GM19397 (cell line): ENCODE measurements around the gene STXBP4.

Source experiments
- ATAC-seq: cut with Tn5 transposase; IDR thresholded peaks from one replicate; pipeline ENCODE4 v1.9.1; 2021; ENCODE audit warnings: mild to moderate bottlenecking, moderate library complexity; ENCODE audit not compliant: unreplicated experiment

The STXBP4 gene

GRCh38 chr17:55216888-55217287, 248.3 kb downstream of the STXBP4 start:
- ATAC-seq = no peak

- no peak for ATAC-seq
These were observed 250.9 kb downstream of the STXBP4 start for GRCh38 chr17:55219459-55219858.

GRCh38 chr17:55219934-55220333, 251.4 kb downstream of the STXBP4 start:
- ATAC-seq = no peak
